Measurements from ENCODE around the gene GYS1.
A peak's percentile ranks its signal among the peaks of the same experiment; 100 is the strongest.

GYS1 gene

GRCh38 chr19:48963371-48964204 lies 29.5 kb downstream of the GYS1 start:
- peak; percentile 46 to 61 for DNase-seq

GRCh38 chr19:48962849-48963165 lies 30.3 kb downstream of the GYS1 start:
- no peak for DNase-seq

- peak; percentile 53 to 66 for DNase-seq
These were observed 30.9 kb downstream of the GYS1 start for GRCh38 chr19:48962029-48962848.

GRCh38 chr19:48961673-48962028 lies 31.5 kb downstream of the GYS1 start:
- DNase-seq: no peak

- no peak for DNase-seq
These were observed 32.0 kb downstream of the GYS1 start for GRCh38 chr19:48961051-48961649.

DNA sequence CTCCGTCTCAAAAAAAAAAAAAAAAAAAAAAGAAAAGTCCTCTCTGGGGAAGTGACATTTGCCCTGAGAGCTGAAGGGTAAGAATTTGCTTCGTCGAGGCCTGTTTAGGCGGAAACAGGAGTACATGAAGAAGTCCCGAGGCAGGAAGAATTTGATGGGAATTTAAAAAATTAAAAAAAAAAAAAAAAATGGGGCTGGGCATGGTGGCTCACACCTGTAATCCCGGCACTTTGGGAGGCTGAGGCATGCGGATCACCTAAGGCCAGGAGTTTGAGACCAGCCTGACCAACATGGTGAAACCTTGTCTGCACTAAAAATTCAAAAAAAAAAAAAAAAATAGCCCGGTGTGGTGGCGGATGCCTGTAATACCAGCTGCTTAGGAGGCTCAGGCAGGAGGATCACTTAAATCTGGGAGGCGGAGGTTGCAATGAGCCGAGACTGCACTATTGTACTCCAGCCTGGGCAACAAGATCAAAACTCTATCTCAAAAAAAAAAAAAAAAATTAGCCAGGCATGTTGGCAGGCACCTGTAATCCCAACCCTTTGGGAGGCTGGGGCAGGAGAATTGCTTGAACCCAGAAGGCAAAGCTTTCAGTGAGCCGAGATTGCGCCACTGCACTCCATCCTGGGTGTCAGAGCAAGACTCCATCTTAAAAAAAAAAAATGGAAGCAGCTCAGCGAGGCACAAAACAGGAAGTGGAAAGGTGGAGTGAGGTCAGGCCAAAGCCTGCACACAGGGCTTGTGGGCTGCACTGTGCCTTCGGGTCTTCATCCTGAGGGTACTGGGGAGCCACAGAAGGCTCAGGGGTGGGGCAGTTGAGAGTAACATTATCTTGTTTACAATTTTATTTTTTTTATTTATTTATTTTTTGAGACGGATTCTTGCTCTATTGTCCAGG lies 33.5 kb downstream of the GYS1 start:
- no peak for DNase-seq

DNA sequence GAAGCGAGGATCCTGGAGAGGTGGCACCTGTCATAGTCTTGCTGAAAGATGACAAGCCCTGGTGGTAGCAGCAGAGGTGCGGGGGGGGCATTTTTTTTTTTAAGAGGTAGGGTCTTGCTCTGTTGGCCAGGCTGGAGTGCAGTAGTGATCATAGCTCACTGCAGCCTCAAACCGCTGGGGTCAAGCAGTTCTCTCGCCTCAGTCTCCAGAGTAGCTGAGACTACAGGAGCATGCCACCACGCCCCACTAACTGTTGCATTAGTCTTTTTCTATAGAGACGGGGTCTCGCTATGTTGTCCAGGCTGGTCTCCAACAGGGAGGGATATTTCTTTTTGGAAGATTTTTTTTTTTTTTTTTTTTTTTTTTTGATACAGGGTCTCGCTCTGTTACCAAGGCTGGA lies 35.1 kb downstream of the GYS1 start:
- DNase-seq: no peak

GRCh38 chr19:48955308-48955958 lies 37.7 kb downstream of the GYS1 start:
- no peak for DNase-seq

DNA sequence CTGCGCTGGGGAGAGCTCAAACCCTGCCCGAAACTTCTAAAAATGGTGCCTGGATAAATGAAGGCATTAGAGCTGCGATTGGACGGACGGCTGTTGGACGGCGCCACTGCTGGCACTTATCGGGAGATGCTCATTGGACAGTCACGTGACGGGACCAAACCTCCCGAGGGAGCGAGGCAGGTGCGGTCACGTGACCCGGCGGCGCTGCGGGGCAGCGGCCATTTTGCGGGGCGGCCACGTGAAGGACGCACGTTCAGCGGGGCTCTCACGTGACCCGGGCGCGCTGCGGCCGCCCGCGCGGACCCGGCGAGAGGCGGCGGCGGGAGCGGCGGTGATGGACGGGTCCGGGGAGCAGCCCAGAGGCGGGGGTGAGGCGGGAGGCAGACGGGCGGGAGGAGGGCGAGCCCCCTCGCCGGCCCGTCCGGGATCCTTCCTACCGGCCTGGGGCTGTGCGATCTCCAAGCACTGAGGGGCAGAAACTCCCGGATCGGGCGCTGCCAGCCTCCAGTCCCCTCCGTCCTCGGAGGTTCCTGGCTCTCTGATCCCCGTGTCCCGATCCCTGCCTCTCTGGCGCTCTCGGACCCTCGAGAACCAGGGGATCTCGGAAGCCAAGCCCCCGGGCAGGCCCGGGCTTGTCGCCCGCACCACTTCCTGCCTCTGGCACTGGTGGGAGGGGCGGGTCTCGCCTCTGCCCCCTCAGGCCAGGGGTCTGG lies 38.4 kb downstream of the GYS1 start, which contains the start of gene BAX:
Gene BAX, plus strand, starts transcription at position 281 of the 713 bp plus-strand sequence. Its CDS starts 54 bp downstream, at position 335.
- peak; percentile 86 to 89 for DNase-seq

GRCh38 chr19:48953990-48954594 lies 39.0 kb downstream of the GYS1 start:
- DNase-seq: no peak

- no peak for DNase-seq
These were observed 40.0 kb downstream of the GYS1 start for GRCh38 chr19:48953141-48953540.

GRCh38 chr19:48950830-48951519 lies 42.1 kb downstream of the GYS1 start:
- no peak for DNase-seq

GRCh38 chr19:48950159-48950558 lies 43.0 kb downstream of the GYS1 start:
- no peak for DNase-seq

- no peak for DNase-seq
These were observed 45.9 kb downstream of the GYS1 start for GRCh38 chr19:48947258-48947542.

DNA sequence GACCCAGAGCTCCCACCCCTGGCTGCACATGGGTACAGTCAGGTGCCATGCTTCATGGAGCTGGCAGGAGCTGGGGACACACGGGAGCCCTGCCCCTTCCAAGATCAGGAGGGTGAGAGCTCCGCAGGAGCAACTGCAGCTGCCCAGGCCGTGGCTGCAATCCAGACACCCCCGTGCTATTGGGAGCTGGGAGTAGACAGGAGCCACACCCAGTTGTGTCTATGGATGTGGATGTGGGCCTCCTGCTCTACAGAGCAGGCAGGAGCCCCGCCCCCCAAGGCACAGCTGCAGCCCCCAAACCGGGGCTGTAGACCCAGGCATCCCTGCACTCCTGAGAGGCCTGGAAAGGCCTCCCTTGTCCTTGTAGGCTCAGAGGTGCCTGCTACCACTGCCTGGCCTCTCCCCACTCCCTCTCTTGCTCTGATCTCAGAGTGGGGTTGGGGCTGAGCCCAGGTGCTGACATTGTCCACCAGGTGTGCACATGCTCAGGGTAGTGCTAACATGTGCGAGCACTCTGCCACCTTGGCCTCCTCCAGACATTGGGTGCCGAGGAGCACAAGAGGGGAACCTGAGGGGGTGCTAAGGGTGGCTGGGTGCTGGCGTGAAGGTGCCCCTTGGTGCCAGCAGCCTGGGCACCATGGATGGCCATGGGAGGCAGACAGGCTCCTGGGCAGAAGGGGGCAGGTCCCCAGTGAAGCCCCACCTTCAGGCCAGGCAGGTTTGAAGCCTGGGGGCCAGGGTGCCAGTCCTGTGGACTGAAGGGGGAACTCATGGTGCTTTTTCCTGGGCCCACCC lies 46.4 kb downstream of the GYS1 start:
- DNase-seq: no peak

- no peak for DNase-seq
These were observed 47.3 kb downstream of the GYS1 start for GRCh38 chr19:48945817-48946216.

GRCh38 chr19:48945415-48945814 lies 47.7 kb downstream of the GYS1 start:
- DNase-seq: no peak

DNA sequence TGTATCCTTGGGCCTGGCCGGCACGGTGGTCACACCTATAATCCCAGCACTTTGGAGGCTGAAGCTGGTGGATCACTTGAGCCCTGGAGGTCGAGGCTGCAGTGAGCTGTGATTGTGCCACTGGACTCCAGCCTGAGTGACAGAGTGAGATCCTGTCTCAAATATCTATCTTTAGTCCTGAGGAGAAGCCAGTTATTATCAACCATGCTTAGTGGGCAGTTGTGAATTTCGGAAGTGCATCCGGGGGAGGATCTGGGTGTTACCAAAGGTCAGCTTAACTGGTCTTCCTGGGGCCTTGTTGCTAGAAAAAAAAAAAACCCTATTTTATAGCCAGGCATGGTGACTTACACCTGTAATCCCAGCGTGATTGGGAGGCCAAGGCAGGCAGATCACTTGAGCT lies 50.0 kb downstream of the GYS1 start:
- no peak for DNase-seq

DNA sequence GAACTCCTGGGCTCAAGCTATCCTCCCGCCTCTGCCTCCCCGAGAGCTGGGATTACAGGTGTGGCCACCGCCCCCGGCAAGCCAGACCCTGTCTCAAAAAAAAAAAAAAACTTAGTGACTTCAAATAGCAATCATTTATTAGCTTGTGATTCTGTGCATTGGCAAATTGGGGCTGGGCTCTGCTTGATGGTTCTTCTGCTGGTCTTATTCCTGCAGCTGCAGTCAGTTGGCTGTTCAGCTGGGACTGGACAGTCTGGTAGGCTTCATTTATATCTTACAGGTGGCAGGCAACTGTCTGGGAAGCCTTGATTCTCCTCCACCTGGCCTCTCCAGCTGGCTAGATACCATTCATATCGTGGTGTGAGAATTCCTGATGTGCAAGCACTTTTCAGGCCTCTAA lies 52.2 kb downstream of the GYS1 start:
- no peak for DNase-seq

DNA sequence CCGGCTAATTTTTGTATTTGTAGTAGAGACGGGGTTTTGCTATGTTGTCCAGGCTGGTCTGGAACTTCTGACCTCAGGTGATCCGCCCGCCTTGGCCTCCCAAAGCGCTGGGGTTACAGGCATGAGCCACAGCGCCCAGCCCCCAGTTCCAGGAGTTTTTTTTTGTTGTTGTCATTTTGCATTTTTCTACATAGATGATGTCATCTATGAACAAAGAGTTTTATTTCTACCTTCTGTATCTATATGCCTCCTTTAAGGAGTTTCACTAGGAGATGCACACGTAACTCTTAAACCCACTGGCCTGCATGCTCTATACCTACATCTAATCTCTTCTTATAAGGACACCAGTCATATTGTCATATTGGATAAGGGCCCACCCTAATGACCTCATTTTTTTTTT lies 54.9 kb downstream of the GYS1 start:
- no peak for DNase-seq

Measured in CD4-positive, alpha-beta T cell treated with Interferon alpha-2 for 1 hour (primary cell).